Mucosa of stomach (tissue), 1 donor: ENCODE results near the gene MICOS13.

ENCODE experiments used
- H3K27me3 ChIP-seq: one replicate; pipeline ENCODE4 v1.7.0; 2013; ENCODE audit warnings: mild to moderate bottlenecking, low read length; ENCODE audit not compliant: control insufficient read depth, insufficient read depth
- H3K36me3 ChIP-seq: one replicate; pipeline ENCODE4 v1.7.0; 2013; ENCODE audit warnings: low read length; ENCODE audit not compliant: control insufficient read depth, insufficient read depth
- H3K4me1 ChIP-seq: one replicate; pipeline ENCODE4 v1.7.0; 2013; ENCODE audit warnings: mild to moderate bottlenecking, low read length; ENCODE audit not compliant: control insufficient read depth, insufficient read depth
- H3K4me3 ChIP-seq: one replicate; pipeline ENCODE4 v1.7.0; 2013; ENCODE audit warnings: low read length
- H3K9ac ChIP-seq: one replicate; pipeline ENCODE4 v1.7.0; 2013; ENCODE audit warnings: mild to moderate bottlenecking, low read length, moderate library complexity
- H3K9me3 ChIP-seq: one replicate; pipeline ENCODE4 v1.7.0; 2013; ENCODE audit warnings: mild to moderate bottlenecking, low read length, moderate library complexity; ENCODE audit not compliant: control insufficient read depth
- donor health status: Pancreatic carcinoma.

MICOS13 gene

GRCh38 chr19:5696196-5697021, 16.1 kb upstream of the MICOS13 start:
- peaks cover 20% of the 10 kb centered on the region for H3K36me3 ChIP-seq
- H3K9ac ChIP-seq: no peak overlapping the region
- H3K9me3 ChIP-seq: no peaks in the 10 kb centered on the region
- no peak overlapping the region for H3K4me3 ChIP-seq
- peaks cover 13% of the 10 kb centered on the region for H3K4me1 ChIP-seq
- no peaks in the 10 kb centered on the region for H3K27me3 ChIP-seq

GRCh38 chr19:5695649-5696195, 15.4 kb upstream of the MICOS13 start:
- H3K9me3 ChIP-seq: no peaks in the 10 kb centered on the region
- no peaks in the 10 kb centered on the region for H3K27me3 ChIP-seq
- no peak overlapping the region for H3K9ac ChIP-seq
- H3K4me3 ChIP-seq: no peak overlapping the region
- peaks cover 18% of the 10 kb centered on the region for H3K4me1 ChIP-seq
- H3K36me3 ChIP-seq: peaks cover 20% of the 10 kb centered on the region

- Histone ChIP-seq H3K4me1 (peaks cover 23% of the 10 kb centered on the region), H3K36me3 (peaks cover 20% of the 10 kb centered on the region), H3K9me3 (no peaks in the 10 kb centered on the region)
Observed at GRCh38 chr19:5694956-5695648, 14.8 kb upstream of the MICOS13 start.

GRCh38 chr19:5694167-5694955, 14.0 kb upstream of the MICOS13 start:
- Histone ChIP-seq H3K27me3 (no peaks in the 10 kb centered on the region), H3K9me3 (no peaks in the 10 kb centered on the region), H3K36me3 (peaks cover 20% of the 10 kb centered on the region), H3K4me1 (peaks cover 23% of the 10 kb centered on the region), H3K9ac (no peak overlapping the region), H3K4me3 (no peak overlapping the region)

More at GRCh38 chr19:5694956-5695648, 14.8 kb upstream of the MICOS13 start:
- Histone ChIP-seq H3K4me3 (no peak overlapping the region), H3K9ac (no peak overlapping the region), H3K27me3 (no peaks in the 10 kb centered on the region)

GRCh38 chr19:5693195-5694166, 13.2 kb upstream of the MICOS13 start:
- peaks cover 20% of the 10 kb centered on the region for H3K36me3 ChIP-seq
- H3K9me3 ChIP-seq: no peaks in the 10 kb centered on the region
- no peaks in the 10 kb centered on the region for H3K27me3 ChIP-seq
- H3K4me3 ChIP-seq: no peak overlapping the region
- H3K9ac ChIP-seq: no peak overlapping the region
- H3K4me1 ChIP-seq: peaks cover 23% of the 10 kb centered on the region

- no peaks in the 10 kb centered on the region for H3K9me3 ChIP-seq
- H3K36me3 ChIP-seq: peaks cover 20% of the 10 kb centered on the region
- H3K9ac ChIP-seq: no peak overlapping the region
Observed at GRCh38 chr19:5692723-5693194, 12.4 kb upstream of the MICOS13 start.

GRCh38 chr19:5691822-5692722, 11.8 kb upstream of the MICOS13 start:
- no peak overlapping the region for H3K4me3 ChIP-seq
- peaks cover 23% of the 10 kb centered on the region for H3K4me1 ChIP-seq
- H3K27me3 ChIP-seq: no peaks in the 10 kb centered on the region
- no peaks in the 10 kb centered on the region for H3K9me3 ChIP-seq
- no peak overlapping the region for H3K9ac ChIP-seq
- peaks cover 20% of the 10 kb centered on the region for H3K36me3 ChIP-seq

More at GRCh38 chr19:5692723-5693194, 12.4 kb upstream of the MICOS13 start:
- H3K27me3 ChIP-seq: no peaks in the 10 kb centered on the region
- peaks cover 23% of the 10 kb centered on the region for H3K4me1 ChIP-seq
- H3K4me3 ChIP-seq: no peak overlapping the region

- H3K36me3 ChIP-seq: peaks cover 16% of the 10 kb centered on the region
- H3K9ac ChIP-seq: peak overlapping the region; percentile 97
- H3K4me1 ChIP-seq: peaks cover 27% of the 10 kb centered on the region
- no peaks in the 10 kb centered on the region for H3K9me3 ChIP-seq
- H3K27me3 ChIP-seq: no peaks in the 10 kb centered on the region
- peak overlapping the region; percentile 94 for H3K4me3 ChIP-seq
Observed at GRCh38 chr19:5690955-5691821, 10.9 kb upstream of the MICOS13 start.

- Histone ChIP-seq H3K4me3 (peak within 1 kb of the TSS; percentile 94), H3K36me3 (peaks cover 12% of the 10 kb centered on the region), H3K27me3 (no peaks in the 10 kb centered on the region), H3K9me3 (no peaks in the 10 kb centered on the region), H3K9ac (peak within 1 kb of the TSS; percentile 97), H3K4me1 (peaks cover 29% of the 10 kb centered on the region)
Observed at GRCh38 chr19:5690125-5690954, 10.0 kb upstream of the MICOS13 start, which contains the start of gene RPL36. TSS of gene RPL36 (plus strand) at chr19:5690295. CDS start at chr19:5690508, 213 bp downstream.
